MCF 10A (cell line): ENCODE measurements around the gene EMILIN3. TPM values are rescaled to one million over a fixed set of nuclear protein-coding genes. Genes with fewer than 3 reads are reported as not detected.

ENCODE experiments used
- BruUV-seq: library from RNA; stranded (reverse); fragments of 400-500 nt; replicated peaks from 2 replicates; lab custom pipeline; 2021; lab: Mats Ljungman, UMichigan
- CTCF ChIA-PET: fragments of 300-600 bp; sonication (Branson Sonifier 250); formaldehyde crosslinking; extraction: SDS; loops from one replicate; lab custom pipeline; 2021; ENCODE audit warnings: antibody characterized with exemption, inconsistent platforms; lab: Yijun Ruan, JAX
- POLR2A ChIA-PET: fragments of 300-600, 350-650 bp; sonication (Branson Sonifier 250); formaldehyde crosslinking; extraction: SDS; loops from one replicate; lab custom pipeline; 2020; ENCODE audit warnings: antibody characterized with exemption, inconsistent platforms; lab: Yijun Ruan, JAX
- DNase-seq: peaks from one replicate; pipeline ENCODE4 v3.0.0-alpha.2; 2018; ENCODE audit not compliant: unreplicated experiment
- H3K27ac Mint-ChIP-seq: one replicate; pipeline ENCODE4 v1.8.0; 2022; ENCODE audit warnings: mild to moderate bottlenecking, low read depth, mixed read lengths; ENCODE audit not compliant: unreplicated experiment
- H3K27me3 Mint-ChIP-seq: one replicate; pipeline ENCODE4 v1.8.0; 2022; ENCODE audit warnings: mixed read lengths; ENCODE audit not compliant: insufficient read depth, unreplicated experiment
- H3K36me3 Mint-ChIP-seq: one replicate; pipeline ENCODE4 v1.8.0; 2022; ENCODE audit warnings: mild to moderate bottlenecking, moderate library complexity, mixed read lengths; ENCODE audit not compliant: insufficient read depth, unreplicated experiment
- H3K4me1 Mint-ChIP-seq: one replicate; pipeline ENCODE4 v1.8.0; 2022; ENCODE audit warnings: mixed read lengths; ENCODE audit not compliant: insufficient read depth, unreplicated experiment
- H3K4me3 Mint-ChIP-seq: one replicate; pipeline ENCODE4 v1.8.0; 2022; ENCODE audit warnings: mild to moderate bottlenecking, moderate library complexity, mixed read lengths; ENCODE audit not compliant: unreplicated experiment
- H3K9me3 Mint-ChIP-seq: one replicate; pipeline ENCODE4 v1.8.0; 2022; ENCODE audit warnings: mixed read lengths; ENCODE audit not compliant: unreplicated experiment
- CTCF ChIP-seq: fragments of 200-600 bp; IDR thresholded peaks from one replicate; pipeline ENCODE4 v1.8.0; 2022; ENCODE audit warnings: antibody characterized with exemption, mild to moderate bottlenecking; ENCODE audit not compliant: unreplicated experiment
- intact Hi-C: fragments of 100-400 bp; cut with micrococcal nuclease; formaldehyde crosslinking; loops from 2 replicates; pipeline ENCODE4 v1.14.1; 2022
- total RNA-seq: library from RNA; stranded (reverse); gene quantifications from 2 replicates; pipeline ENCODE4 v1.2.3, GENCODE V29; 2022

The EMILIN3 gene
- total RNA-seq, 1 experiment from 2014 or later, result not detected

- Mint-ChIP-seq H3K27me3 (no peaks in the 10 kb centered on the region), H3K4me3 (no peak overlapping the region), H3K36me3 (peaks cover 28% of the 10 kb centered on the region), H3K4me1 (no peaks in the 10 kb centered on the region), H3K27ac (no peak overlapping the region), H3K9me3 (no peaks in the 10 kb centered on the region)
- CTCF ChIA-PET, result interaction anchor here (0.7 to 1.0 kb wide), 2 partner anchors 12 to 1746 kb away, joined by 3 to 4 read pairs; no protein-coding TSS in a partner anchor
- TF ChIP-seq CTCF, result no peak
- DNase-seq, result no peak
- no TSS peak for BruUV-seq
- POLR2A ChIA-PET, result no interaction called here
- intact Hi-C loops, result no loop called here
These were observed 14.0 kb downstream of the EMILIN3 start for GRCh38 chr20:41352666-41353065.

- no peaks in the 10 kb centered on the region for H3K27me3 Mint-ChIP-seq
- intact Hi-C loops, result no loop called here
- ChIA-PET POLR2A (no interaction called here), CTCF (interaction anchor here (1.9 to 2.7 kb wide), 2 partner anchors 59 to 179 kb away, joined by 6 to 10 read pairs; no protein-coding TSS in a partner anchor)
- no peaks in the 10 kb centered on the region for H3K9me3 Mint-ChIP-seq
- DNase-seq, result no peak
- no peak for TF ChIP-seq CTCF
- H3K4me3 Mint-ChIP-seq, result no peak overlapping the region
- no peaks in the 10 kb centered on the region for H3K4me1 Mint-ChIP-seq
- no peak overlapping the region for H3K27ac Mint-ChIP-seq
- H3K36me3 Mint-ChIP-seq, result peaks cover 31% of the 10 kb centered on the region
- BruUV-seq, result no TSS peak
These were observed 14.5 kb downstream of the EMILIN3 start for GRCh38 chr20:41352106-41352505.

GRCh38 chr20:41350408-41350962 is 16.1 kb downstream of the EMILIN3 start:
- BruUV-seq, result no TSS peak
- Mint-ChIP-seq H3K27me3 (no peaks in the 10 kb centered on the region), H3K36me3 (peaks cover 28% of the 10 kb centered on the region), H3K27ac (no peak overlapping the region), H3K9me3 (no peaks in the 10 kb centered on the region), H3K4me3 (no peak overlapping the region), H3K4me1 (no peaks in the 10 kb centered on the region)
- DNase-seq, result no peak
- intact Hi-C loops, result no loop called here
- ChIA-PET POLR2A (interaction anchor here (0.9 to 1.4 kb wide), 3 partner anchors 8 to 118 kb away, joined by 3 to 4 read pairs (median 3); partner anchors contain the start of gene LPIN3), CTCF (interaction anchor here (0.6 to 3.3 kb wide), 7 partner anchors 10 to 455 kb away, joined by 3 to 20 read pairs (median 5); partner anchors contain the start of gene LPIN3)
- TF ChIP-seq CTCF, result no peak

- H3K27ac Mint-ChIP-seq, result no peak overlapping the region
- H3K4me1 Mint-ChIP-seq, result no peaks in the 10 kb centered on the region
- no TSS peak for BruUV-seq
- DNase-seq, result no peak
- TF ChIP-seq CTCF, result no peak
- H3K9me3 Mint-ChIP-seq, result no peaks in the 10 kb centered on the region
- ChIA-PET POLR2A (interaction anchor here (0.6 to 1.4 kb wide), 3 partner anchors 9 to 117 kb away, joined by 3 read pairs; no protein-coding TSS in a partner anchor), CTCF (interaction anchor here (0.9 to 3.3 kb wide), 4 partner anchors 9 to 177 kb away, joined by 3 to 20 read pairs (median 8); partner anchors contain the start of gene LPIN3)
- H3K27me3 Mint-ChIP-seq, result no peaks in the 10 kb centered on the region
- peaks cover 28% of the 10 kb centered on the region for H3K36me3 Mint-ChIP-seq
- H3K4me3 Mint-ChIP-seq, result no peak overlapping the region
- intact Hi-C loops, result no loop called here
These were observed 16.7 kb downstream of the EMILIN3 start for GRCh38 chr20:41349943-41350342.
